Lower leg skin (tissue), 4 donors: ENCODE measurements around the gene GSK3B. TPM values are rescaled to one million over a fixed set of nuclear protein-coding genes. Genes with fewer than 3 reads are reported as not detected.

ENCODE experiments used
- DNase-seq, 2 donors: peaks; one replicate each; pipeline ENCODE4 v3.0.0-alpha.2; 2019; ENCODE audit warnings: low spot score in 2 of 2
- H3K4me3 ChIP-seq: fragments of 200-600 bp; sonication (generic); 2 replicates; pipeline ENCODE4 v1.5.1; 2017; ENCODE audit warnings: mild to moderate bottlenecking, low read depth; ENCODE audit not compliant: poor library complexity, severe bottlenecking
- POLR2A ChIP-seq, 2 donors: fragments of 450-650 bp; IDR thresholded peaks; one replicate each; pipeline ENCODE4 v1.6.1; 2016 to 2017; ENCODE audit warnings: antibody characterized with exemption in 2 of 2, mild to moderate bottlenecking in 1 of 2, moderate library complexity in 1 of 2
- WGBS, 2 donors: methylation state at CpG; one replicate each; pipeline ENCODE4 v1.1.5; 2018; 5-methylcytosine and 5-hydroxymethylcytosine counted together
- intact Hi-C: fragments of 100-400 bp; cut with DNase I; formaldehyde crosslinking; loops from one replicate; pipeline ENCODE4 v1.15.0; 2023; ENCODE audit warnings: low total_unique reads
- total RNA-seq, 4 donors: library from RNA; depleted of rRNA; stranded (reverse); fragments of >200 nt; gene quantifications; one replicate each; pipeline ENCODE4 v1.1.0, GENCODE V29; 2016
- TF ChIP-seq, protein P1 (sequence below), 3 donors: fragments of 450-650 bp; IDR thresholded peaks; one replicate each; pipeline ENCODE4 v1.5.1; 2016; ENCODE audit warnings: antibody characterized with exemption in 3 of 3, mild to moderate bottlenecking in 3 of 3, moderate library complexity in 2 of 3

GSK3B gene
- total RNA-seq, 4 donors from 2014 or later: 37.3 to 48.7 (median 46.0) TPM

DNA sequence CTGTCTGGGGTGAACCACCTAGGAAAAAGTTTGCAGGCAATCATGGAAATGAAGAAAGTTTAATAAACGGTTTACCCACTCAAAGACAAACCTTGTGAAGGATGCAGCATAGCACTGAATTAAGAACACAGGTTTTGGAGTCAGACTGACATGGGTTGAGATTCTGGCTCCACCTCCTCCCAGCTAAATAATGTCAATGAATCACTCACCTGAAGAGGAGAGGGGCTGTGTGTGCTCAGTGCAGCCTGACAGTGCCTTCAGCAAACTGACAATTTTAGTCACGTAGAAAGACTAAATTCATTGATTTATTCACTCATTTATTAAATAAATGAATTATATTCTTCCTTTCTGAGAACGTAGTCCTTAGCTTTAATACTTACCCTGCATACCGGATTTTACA, 293.4 kb downstream of the GSK3B start:
- no peak for DNase-seq
- intact Hi-C loops: no loop called here
- TF ChIP-seq, protein P1, sequence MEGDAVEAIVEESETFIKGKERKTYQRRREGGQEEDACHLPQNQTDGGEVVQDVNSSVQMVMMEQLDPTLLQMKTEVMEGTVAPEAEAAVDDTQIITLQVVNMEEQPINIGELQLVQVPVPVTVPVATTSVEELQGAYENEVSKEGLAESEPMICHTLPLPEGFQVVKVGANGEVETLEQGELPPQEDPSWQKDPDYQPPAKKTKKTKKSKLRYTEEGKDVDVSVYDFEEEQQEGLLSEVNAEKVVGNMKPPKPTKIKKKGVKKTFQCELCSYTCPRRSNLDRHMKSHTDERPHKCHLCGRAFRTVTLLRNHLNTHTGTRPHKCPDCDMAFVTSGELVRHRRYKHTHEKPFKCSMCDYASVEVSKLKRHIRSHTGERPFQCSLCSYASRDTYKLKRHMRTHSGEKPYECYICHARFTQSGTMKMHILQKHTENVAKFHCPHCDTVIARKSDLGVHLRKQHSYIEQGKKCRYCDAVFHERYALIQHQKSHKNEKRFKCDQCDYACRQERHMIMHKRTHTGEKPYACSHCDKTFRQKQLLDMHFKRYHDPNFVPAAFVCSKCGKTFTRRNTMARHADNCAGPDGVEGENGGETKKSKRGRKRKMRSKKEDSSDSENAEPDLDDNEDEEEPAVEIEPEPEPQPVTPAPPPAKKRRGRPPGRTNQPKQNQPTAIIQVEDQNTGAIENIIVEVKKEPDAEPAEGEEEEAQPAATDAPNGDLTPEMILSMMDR (IDR thresholded peaks at IDR 0.05): no peak
- no peak for TF ChIP-seq POLR2A (IDR thresholded peaks at IDR 0.05)
- WGBS, 2 donors: 49 to 62% methylated on average over 4 of the region's 4 CpGs
- H3K4me3 ChIP-seq: no peak overlapping the region

- no peak overlapping the region for H3K4me3 ChIP-seq
- intact Hi-C loops: no loop called here
- TF ChIP-seq, protein P1 (IDR thresholded peaks at IDR 0.05): no peak
- no peak for TF ChIP-seq POLR2A (IDR thresholded peaks at IDR 0.05)
- 86 to 93% methylated on average over 2 of the region's 2 CpGs for WGBS, 2 donors
- DNase-seq: peak in 1 of 2 donors; percentile 53
Observed at GRCh38 chr3:119796785-119797184, 297.5 kb downstream of the GSK3B start.

- 97 to 98% methylated on average over 2 of the region's 2 CpGs for WGBS, 2 donors
- no peak for DNase-seq
- no peak overlapping the region for H3K4me3 ChIP-seq
- no peak for TF ChIP-seq POLR2A (IDR thresholded peaks at IDR 0.05)
- TF ChIP-seq, protein P1 (IDR thresholded peaks at IDR 0.05): no peak
- intact Hi-C loops: no loop called here
Observed at GRCh38 chr3:119796368-119796767, 297.9 kb downstream of the GSK3B start.

DNA sequence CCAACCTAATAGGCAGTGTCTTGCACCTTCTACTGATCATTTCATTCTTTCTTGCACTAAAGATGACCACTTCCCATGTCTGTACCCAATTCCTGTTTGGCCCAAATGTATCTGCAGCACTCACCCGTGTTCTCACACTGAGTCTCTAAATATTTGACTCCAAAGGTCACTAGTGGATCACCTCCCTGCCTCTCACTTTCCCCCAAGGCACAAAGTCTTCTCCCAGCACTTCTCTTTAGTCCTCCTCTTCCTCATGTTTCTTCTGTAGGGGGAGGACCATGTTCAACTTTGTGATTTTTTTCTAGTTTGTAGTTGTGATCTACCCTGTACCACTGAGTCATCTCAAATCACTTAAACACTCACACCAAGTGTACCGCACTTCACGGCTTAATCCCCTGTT, 298.4 kb downstream of the GSK3B start:
- no peak for TF ChIP-seq POLR2A (IDR thresholded peaks at IDR 0.05)
- TF ChIP-seq, protein P1 (IDR thresholded peaks at IDR 0.05): no peak
- 78 to 85% methylated on average over 3 of the region's 3 CpGs for WGBS, 2 donors
- DNase-seq: no peak

DNA sequence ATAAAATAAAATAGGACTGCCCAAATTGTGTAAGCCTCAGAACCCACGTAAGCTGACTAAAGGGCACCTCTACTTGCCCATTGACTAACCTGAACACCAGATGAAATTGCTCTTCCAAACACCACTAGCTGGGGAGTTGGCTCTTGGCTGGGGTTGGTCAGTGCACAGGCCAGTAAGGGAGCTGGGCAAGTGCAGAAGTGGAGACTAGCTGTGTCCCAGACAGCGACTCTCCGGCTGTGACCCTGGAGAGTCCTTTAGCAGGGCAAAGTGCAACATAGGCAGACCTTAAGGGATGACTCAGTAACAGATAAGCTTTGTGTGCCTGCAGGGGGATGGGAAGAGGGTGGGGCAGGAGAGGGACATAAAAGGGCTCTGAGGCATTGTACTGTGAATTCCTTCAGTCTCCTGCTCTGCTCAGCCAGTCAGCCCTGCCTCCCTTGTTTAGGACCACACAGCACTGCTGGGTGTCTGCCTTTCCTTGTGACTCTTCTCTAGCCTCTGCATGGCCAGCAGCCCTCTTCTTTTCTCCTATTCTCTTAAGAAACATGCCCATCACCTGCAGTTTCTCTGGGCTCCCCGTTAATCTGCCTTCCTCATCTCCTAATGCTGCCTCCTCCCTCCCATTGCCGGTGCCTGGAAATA, 299.2 kb downstream of the GSK3B start:
- TF ChIP-seq POLR2A (IDR thresholded peaks at IDR 0.05): no peak
- TF ChIP-seq, protein P1 (IDR thresholded peaks at IDR 0.05): peak in 1 of 3 donors; percentile 47
- H3K4me3 ChIP-seq: no peak overlapping the region
- intact Hi-C loops: no loop called here
- peak in 1 of 2 donors; percentile 26 for DNase-seq
- 47 to 55% methylated on average over 5 of the region's 5 CpGs for WGBS, 2 donors

More for the DNA sequence above, 298.4 kb downstream of the GSK3B start:
- no peak overlapping the region for H3K4me3 ChIP-seq
- intact Hi-C loops: no loop called here

DNA sequence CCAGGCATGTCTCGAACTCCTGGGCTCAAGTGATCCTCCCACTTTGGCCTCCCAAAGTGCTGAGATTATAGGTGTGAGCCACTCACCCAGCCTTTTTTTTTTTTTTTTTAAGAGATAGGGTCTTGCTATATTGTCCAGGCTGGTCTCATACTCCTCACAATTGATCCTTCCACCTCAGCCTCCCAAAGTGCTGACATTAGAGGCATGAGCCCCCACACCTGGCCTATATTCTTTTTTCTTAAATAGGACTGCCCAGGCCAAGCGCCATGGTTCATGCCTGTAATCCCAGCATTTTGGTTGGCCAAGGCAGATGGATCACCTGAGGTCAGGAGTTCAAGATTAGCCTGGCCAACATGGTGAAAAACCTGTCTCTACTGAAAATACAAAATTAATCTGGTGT, 299.8 kb downstream of the GSK3B start:
- 95 to 97% methylated on average over 2 of the region's 2 CpGs for WGBS, 2 donors
- intact Hi-C loops: no loop called here
- no peak overlapping the region for H3K4me3 ChIP-seq
- TF ChIP-seq, protein P1 (IDR thresholded peaks at IDR 0.05): no peak
- TF ChIP-seq POLR2A (IDR thresholded peaks at IDR 0.05): no peak
- DNase-seq: no peak
